NCI-H345 (cell line): Measurements from ENCODE around the gene AEBP1.

Experiments used
- DNase-seq: peaks from one replicate; lab custom pipeline; 2025; lab: John Stamatoyannopoulos, UW

Gene AEBP1

DNA sequence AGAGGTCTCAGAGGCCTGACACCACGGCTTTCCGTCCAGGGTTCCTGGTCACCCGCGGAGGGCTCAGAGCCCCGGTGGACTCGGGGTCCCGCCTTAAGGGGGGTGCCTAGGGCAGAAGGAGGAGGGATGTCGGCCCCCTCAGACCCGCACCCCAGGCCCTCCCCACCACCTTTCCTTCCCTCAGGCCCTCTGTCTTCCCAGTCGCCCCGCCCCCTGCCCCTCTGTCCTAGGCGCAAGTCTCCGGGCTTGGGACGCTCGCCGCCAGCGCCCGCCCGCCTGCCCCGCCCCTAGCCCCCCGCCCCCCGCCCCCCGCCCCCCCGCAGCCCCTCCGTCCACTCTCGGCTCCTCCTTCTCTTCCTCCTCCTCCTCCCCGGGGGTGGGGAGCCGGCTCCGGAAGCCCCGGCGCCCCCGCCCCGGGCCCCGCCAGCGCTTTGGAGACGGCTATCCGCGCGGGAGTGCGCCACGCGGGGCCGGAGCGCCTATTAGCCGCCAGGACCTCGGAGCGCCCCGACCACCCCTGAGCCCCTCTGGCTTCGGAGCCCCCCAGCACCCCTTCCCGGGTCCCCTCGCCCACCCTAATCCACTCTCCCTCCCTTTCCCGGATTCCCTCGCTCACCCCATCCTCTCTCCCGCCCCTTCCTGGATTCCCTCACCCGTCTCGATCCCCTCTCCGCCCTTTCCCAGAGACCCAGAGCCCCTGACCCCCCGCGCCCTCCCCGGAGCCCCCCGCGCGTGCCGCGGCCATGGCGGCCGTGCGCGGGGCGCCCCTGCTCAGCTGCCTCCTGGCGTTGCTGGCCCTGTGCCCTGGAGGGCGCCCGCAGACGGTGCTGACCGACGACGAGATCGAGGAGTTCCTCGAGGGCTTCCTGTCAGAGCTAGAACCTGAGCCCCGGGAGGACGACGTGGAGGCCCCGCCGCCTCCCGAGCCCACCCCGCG, at the start of gene AEBP1:
Gene AEBP1, plus strand, starts transcription at position 423 of the 937 bp plus-strand sequence. Its CDS starts 321 bp downstream, at position 744.
- DNase-seq: no peak

DNA sequence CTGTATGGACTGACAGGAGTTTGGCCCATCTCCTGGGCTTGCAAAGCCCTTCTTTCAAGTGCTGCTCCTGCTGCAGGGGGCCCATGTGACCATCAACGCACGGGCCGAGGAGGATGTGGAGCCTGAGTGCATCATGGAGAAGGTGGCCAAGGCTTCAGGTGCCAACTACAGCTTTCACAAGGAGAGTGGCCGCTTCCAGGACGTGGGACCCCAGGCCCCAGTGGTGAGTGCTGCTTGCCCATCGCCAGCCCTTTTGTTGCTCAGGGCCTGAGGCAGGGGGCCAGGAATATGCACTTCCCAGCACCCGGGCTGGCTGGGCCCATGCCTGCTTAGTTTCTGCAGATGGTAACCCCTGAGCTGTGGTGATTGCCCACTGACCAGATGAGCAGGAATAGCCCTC, 47.5 kb upstream of the AEBP1 start:
- DNase-seq: no peak

DNA sequence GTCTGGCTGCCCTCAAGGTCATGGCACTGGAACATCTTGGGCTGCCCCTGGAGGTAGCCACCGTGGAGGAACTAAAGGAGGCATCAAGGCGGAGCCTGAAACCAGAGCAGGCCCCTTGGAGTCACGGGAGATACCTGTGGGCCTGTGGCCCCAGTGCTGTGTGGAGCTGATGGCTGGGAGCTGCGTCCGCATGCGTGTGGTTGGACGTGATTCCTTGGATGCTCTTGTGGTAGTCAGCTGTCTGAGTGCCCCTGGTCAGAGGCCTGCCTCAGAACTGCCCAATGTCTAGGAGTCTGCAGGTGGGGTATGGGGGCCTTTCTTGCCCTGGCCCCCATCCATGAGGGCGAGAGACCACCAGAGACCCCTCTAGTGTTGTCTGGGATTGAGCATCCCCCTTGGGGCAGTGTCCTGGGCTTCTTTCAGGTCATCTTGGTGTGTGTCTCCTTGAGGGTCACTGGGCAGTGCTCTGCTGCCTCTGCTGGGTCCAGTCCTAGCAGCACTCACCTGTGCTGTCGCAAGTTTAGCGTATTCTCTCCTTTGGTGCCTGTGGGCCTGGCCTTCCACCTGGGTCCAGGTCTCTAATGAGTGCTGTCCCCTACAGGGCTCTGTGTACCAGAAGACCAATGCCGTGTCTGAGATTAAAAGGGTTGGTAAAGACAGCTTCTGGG, 46.8 kb upstream of the AEBP1 start:
- DNase-seq: no peak

DNA sequence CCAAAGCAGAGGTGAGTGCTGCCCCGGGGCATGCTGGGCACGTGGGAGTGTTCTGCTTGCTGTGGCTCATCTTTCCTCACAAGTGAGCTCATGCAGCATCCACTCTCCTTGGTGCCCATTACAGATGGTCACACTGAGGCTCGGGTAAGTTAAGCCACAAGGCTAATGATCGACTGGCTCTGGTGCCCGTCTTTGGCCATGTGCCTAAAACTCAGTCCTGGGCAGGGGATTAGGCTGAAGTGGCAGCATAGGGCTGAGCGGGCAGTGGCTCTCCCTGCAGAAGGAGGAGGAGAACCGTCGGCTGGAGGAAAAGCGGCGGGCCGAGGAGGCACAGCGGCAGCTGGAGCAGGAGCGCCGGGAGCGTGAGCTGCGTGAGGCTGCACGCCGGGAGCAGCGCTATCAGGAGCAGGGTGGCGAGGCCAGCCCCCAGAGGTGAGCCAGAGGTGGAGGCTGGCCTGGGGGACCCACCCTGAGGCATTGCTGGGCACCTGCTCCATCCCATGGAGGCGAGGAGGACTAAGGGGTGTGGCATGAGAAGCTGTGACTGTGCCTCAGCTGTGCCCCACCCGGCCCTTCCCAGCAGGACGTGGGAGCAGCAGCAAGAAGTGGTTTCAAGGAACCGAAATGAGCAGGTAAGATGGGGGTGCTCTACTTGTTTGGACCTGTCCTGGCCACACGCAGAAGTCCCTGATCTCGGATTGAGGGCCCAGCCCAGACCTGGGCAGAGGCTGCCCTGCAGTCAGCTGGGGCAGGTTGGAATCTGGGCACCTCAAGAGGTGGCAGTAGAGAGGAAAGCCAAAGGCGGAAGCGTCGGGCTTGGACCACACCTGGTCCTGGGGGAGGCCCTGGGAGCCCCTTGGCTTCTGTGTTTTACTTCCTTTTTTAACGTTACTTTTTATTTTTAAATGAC, 46.0 kb upstream of the AEBP1 start:
- no peak for DNase-seq

DNA sequence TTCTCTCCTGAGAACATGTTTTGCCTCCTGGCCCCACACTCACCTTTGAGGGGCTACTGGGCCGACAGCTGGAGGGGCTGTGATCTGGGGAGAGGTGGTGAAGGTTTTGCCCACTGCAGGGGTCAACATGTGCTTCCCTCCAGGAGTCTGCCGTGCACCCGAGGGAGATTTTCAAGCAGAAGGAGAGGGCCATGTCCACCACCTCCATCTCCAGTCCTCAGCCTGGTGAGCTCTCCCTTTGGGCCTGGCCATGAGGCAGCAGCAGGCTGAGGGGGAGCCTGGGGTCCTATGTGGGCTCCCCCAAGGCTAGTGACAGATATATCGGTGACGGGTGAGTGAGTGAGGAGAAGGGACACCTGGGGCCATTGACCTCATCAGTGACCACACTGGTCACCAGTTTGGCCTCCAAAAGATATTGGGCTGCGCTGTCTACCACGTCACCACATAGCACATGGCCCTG, 45.4 kb upstream of the AEBP1 start:
- DNase-seq: no peak

DNA sequence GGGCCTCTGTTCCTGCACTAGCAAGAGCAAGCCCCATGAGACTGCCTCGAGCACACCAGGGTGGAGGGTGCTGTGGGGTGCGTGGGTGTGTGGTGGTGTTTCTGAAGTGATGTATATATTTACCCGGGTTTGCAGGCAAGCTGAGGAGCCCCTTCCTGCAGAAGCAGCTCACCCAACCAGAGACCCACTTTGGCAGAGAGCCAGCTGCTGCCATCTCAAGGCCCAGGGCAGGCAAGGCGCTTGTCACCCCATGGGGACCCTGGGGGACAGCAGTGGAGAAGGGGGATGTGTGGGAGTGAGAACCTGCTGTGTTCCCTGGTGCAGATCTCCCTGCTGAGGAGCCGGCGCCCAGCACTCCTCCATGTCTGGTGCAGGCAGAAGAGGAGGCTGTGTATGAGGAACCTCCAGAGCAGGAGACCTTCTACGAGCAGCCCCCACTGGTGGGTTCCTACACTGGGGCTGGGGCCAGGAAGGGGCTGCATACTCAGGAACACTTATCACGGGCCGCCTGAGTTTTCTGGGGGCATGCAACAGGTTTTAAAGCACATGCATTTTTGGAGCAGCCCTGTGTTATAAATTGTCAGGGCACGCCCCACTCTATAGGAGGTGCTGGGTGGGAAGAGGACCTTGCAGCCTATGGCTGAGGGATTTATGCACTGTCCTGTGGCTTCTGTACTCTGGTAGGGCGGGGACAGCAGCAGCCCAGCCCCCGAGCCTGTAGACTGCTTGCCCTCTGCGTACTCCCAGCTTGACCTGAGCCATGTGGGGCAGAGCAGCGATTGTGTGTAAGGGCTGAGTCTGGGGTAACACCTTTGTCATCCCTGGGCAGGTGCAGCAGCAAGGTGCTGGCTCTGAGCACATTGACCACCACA, 44.7 kb upstream of the AEBP1 start:
- no peak for DNase-seq

DNA sequence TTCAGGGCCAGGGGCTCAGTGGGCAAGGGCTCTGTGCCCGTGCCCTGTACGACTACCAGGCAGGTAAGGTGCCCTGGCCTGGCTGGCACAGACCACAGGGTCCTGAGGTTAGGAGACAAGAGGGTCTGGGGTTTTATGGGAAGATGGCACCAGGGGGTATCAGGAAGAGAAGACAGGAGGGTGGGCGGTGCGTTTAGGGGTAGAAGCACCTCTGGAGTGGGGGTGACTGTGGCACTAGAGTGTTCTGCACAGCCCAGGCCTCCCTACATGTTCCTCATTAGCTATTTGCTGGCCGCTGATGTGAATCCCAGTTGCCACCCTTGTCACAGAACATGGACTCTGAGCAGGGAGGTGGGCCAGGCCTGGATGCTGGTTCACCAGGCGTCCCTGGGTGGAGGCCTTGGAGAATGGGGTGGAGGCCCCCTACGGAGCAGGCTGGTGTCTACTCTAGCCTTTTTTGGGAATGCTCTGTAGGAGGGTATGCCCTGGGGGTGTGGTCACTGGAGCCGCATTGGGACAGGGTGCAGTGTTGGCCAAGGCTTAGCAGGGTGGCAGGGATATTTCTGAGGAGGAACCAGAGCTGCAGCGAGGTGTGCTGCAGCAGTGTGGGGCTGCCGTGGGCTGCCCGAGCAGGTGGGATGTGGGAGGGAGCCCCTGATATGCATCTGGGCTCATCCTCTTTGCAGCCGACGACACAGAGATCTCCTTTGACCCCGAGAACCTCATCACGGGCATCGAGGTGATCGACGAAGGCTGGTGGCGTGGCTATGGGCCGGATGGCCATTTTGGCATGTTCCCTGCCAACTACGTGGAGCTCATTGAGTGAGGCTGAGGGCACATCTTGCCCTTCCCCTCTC, 43.8 kb upstream of the AEBP1 start:
- DNase-seq: no peak

DNA sequence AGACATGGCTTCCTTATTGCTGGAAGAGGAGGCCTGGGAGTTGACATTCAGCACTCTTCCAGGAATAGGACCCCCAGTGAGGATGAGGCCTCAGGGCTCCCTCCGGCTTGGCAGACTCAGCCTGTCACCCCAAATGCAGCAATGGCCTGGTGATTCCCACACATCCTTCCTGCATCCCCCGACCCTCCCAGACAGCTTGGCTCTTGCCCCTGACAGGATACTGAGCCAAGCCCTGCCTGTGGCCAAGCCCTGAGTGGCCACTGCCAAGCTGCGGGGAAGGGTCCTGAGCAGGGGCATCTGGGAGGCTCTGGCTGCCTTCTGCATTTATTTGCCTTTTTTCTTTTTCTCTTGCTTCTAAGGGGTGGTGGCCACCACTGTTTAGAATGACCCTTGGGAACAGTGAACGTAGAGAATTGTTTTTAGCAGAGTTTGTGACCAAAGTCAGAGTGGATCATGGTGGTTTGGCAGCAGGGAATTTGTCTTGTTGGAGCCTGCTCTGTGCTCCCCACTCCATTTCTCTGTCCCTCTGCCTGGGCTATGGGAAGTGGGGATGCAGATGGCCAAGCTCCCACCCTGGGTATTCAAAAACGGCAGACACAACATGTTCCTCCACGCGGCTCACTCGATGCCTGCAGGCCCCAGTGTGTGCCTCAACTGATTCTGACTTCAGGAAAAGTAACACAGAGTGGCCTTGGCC, 43.0 kb upstream of the AEBP1 start:
- DNase-seq: no peak

DNA sequence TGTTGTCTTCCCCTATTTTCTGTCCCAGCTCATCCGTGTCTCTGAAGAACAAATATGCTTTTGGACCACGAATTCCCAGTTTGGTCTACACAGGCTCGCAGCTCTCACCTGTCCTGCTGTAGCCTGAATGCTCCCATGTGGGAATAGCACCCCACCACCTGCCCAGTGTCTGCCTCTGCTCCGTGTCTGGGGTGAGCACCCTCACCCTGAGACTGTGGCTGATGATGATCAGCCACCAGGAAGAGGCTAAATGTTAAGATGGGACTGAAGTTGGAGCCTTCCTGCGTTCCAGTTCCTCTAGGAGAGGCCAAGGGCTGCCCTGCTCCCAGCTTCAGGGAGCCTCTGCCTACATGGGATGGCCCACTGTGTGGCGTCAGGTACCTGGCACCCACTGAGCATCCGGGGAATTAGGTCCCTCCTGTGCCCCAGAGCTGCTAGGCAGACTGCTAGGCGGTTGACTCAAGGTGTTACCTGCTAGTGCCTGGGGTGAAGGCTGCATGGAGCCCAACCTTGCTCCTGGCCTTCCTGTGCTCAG, 42.4 kb upstream of the AEBP1 start:
- DNase-seq: no peak

DNA sequence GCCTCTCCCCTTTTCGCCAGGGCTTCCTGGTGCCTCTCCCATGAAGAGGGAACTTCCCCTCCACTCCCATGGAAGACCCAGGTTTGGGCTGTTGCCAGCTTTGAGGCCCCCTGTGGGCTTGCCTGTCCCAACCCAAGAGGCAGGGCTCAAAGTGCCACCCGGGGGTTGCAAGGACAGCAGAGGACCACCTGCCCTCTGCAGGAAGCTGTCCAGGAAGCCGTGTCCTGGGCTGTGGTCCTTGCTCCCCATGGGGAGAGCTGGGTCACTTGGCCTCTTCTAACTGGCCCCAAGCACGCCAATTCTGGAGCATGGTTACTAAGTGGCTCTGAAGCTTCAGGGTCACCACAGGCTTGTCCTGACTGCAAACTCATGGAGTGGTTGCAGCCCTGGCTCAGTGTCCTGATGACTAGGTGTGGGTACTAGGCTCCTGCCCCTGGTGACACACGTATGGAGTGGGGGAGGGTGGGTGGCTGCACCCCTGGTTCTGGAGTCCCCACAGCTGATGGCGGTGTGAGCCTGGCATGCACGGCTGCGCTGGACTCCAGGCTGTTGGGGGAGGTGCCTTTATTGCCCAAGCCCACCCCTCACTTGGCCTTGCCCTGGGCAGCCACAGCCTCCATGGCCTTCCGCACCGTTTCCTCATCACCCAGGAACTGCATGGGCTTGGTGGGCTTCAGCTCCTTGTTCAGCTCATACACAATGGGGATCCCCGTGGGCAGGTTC, 41.8 kb upstream of the AEBP1 start:
- DNase-seq: no peak

DNA sequence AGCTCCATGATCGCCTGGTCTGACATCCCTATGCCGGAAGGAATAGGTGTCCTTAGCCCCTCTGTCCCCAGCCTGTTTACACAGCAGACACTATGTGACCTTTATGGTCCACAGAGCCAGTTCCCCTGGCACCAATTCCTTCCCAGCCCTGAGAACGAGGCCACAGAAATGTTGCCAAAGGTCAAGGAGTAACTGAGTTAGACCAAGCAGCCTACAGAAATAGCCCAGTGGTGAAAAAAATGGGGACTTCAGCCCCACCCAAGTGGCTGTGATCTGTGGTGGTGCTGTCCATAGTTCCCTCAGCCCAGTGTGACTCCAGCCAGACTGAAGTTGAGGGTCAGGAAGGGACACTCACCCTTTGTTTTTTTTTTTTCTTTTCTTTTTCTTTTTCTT, 41.2 kb upstream of the AEBP1 start:
- DNase-seq: no peak

DNA sequence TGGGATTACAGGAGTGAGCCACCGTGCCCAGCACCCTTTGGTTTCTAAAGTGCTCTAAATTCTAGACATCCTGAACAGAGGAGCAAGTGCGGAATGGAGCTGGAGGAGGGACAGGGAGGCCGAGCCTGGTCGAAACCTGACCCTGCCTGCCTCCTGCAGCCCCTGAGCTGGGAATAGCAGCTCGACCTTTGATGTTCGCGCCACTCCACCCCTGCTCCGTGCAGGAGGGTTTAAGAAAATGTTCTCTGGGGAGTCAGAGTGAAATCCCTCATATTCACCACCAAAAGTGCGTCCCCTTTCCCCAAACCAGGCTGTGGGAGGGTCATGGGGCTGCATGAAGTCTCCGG, 40.6 kb upstream of the AEBP1 start:
- DNase-seq: no peak

DNA sequence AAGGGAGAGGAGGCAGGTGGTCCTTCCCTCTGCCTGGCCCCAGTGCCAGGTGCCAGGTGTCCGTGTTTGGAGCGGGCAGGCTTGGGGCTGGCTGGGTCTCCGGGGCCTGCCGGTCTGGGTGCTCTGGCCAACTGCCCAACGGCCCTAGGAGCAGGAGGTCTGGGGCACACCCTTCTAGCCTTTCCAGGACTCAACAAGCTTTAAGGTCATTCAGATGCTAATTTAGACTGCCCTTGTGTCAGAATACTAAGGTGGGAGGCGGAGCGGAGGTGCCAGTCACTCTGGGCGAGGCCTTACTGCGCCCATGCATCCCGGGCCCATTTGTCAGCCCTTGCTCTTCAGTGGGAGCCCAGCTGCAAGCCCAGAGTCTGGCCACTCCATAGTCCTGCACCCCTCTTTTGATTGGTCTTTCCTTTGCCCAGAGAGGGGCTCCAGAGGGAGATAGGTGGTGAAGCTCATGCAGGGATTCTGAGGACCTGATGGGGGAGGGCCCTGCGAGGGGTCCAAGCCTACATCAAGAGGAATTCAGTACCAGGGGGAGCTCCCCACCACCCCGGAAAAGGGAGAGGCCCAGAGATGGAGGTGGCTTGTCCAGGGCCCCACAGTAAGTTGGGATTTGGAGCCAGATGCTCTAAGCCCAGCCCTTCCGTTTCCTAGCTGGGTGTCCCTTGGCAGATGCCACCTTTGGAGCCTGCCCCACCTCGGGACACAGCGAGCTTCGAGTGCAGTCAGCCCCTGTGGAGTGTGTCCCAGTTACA, 40.1 kb upstream of the AEBP1 start:
- DNase-seq: no peak

DNA sequence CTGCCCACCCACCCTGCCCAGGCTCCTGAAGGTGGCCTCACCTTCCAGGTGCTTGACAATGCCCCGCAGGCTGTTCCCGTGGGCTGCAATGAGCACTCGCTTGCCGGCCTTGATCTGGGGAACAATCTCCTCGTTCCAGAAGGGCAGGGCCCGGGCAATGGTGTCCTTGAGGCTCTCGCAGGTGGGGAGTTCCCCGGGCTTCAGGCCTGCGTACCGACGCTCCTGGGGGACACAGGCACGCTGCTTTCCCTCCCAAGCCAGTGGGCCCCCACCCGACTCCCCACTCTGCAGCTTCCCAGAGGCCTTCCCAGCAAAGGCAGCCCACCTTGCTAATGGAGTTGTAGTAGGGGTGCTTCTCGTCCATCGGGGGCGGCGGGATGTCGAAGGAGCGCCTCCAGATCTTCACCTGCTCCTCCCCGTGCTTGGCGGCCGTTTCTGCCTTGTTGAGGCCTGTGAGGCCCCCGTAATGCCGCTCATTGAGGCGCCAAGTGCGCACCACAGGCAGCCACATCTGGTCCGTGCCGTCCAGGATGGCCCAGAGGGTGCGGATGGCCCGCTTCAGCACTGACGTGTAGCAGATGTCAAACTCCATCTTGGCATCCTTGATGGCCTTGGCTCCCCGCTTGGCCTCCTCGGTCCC, 39.2 kb upstream of the AEBP1 start:
- DNase-seq: no peak

DNA sequence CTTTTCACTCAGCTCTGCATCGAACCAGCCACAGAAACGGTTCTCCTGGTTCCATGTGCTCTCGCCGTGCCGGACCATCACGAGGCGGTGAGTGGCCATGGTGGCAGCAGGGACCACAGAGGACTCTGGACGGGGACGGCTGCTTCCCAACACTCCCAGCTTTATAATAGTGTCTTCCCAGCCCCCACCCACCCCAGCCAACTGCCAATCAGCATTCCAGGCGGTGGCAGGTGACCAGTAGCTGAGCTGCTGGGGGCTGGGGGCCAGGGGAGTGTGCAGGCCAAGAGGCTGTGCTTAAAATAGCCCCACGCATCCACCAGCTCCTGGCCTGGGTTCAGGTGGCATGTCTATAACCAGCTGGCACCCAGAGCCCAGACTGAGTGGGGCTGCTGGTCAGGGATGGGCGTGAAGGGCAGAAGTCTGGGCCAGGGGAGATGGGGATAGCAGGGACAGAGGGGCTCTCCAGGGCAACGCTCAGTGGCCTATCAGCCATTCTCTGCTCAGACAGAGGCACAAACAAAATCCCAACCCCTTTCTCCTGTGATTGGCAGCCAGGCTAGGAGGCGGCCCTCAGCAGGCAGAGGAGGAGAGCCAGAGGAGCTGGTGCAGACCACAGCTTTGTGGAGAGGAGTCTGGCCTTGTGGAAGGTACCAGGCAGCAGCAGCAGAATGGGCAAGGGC, 38.6 kb upstream of the AEBP1 start, which contains the start of gene PGAM2:
Gene PGAM2, minus strand, starts transcription at position 137 of the 680 bp plus-strand sequence. Its CDS starts 38 bp downstream, at position 99.
- DNase-seq: no peak

DNA sequence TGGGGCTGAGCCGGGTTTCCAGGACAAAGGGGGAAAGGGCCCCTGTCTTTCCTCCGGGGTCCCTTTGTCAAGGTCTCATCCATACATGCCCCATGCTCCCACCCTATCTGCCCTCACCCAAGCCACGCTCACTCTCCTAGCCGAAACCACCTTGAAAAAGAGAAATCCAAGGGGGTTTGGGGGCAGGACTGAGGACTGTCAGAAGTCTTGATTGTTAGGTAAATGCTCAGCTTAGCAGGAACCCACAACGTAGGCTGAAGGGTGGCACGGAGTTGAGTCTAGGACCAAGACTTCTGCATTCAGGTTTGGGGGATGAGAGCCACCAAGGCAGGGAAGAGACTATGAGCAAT, 38.1 kb upstream of the AEBP1 start:
- DNase-seq: no peak

DNA sequence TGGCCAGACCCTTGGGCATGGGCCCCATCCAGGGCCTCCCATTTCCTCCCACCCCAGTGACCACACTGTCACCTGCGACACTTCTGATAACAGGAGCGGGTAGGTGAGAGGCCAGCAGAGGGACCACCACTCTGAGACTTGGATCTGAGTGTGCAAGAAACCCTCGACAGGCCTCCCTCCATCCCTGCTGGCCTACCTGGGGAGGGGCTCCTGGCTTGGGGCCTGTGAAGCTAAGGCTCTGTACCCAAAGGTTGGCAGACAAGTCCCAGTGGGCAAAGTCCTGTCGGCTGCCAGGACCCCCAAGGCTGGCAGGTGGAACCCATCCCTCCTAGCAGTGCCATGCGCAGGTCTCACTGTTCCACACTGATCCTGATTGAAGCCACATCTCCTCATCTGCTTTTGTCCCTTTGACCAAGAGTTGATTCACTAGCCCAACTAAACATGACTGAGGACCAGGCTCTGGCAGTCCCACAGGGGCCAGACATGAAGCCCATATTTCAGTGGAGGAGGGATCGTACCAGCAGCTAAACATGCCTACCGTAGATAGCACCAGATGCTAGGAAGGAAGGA, 37.6 kb upstream of the AEBP1 start:
- DNase-seq: no peak
